GM18526 (cell line): ENCODE measurements around the gene ZDHHC7.

ENCODE experiments used
- POLR2A ChIP-seq: IDR thresholded peaks from 3 replicates; pipeline ENCODE4 v1.6.1; 2011; ENCODE audit not compliant: insufficient read length; ENCODE audit errors: extremely low read depth

Gene ZDHHC7

GRCh38 chr16:85010446-85010930 is 847 bp downstream of the ZDHHC7 start:
- no peak for TF ChIP-seq POLR2A

GRCh38 chr16:85008271-85008670 is 3.1 kb downstream of the ZDHHC7 start:
- no peak for TF ChIP-seq POLR2A

- TF ChIP-seq POLR2A, result no peak
These were observed 3.7 kb downstream of the ZDHHC7 start for GRCh38 chr16:85007496-85008214.

- TF ChIP-seq POLR2A, result no peak
These were observed 4.7 kb downstream of the ZDHHC7 start for GRCh38 chr16:85006639-85007038.

GRCh38 chr16:85005285-85006069 is 5.9 kb downstream of the ZDHHC7 start:
- TF ChIP-seq POLR2A, result no peak

- TF ChIP-seq POLR2A, result no peak
These were observed 6.6 kb downstream of the ZDHHC7 start for GRCh38 chr16:85004587-85005205.

- no peak for TF ChIP-seq POLR2A
These were observed 7.4 kb downstream of the ZDHHC7 start for GRCh38 chr16:85003725-85004586.

- no peak for TF ChIP-seq POLR2A
These were observed 8.3 kb downstream of the ZDHHC7 start for GRCh38 chr16:85003076-85003475.

GRCh38 chr16:85002608-85003007 is 8.7 kb downstream of the ZDHHC7 start:
- TF ChIP-seq POLR2A, result no peak

- TF ChIP-seq POLR2A, result no peak
These were observed 9.2 kb downstream of the ZDHHC7 start for GRCh38 chr16:85002099-85002541.

GRCh38 chr16:84999857-85000480 is 11.4 kb downstream of the ZDHHC7 start:
- no peak for TF ChIP-seq POLR2A

- no peak for TF ChIP-seq POLR2A
These were observed 12.1 kb downstream of the ZDHHC7 start for GRCh38 chr16:84999200-84999599.

GRCh38 chr16:84996365-84996764 is 15.0 kb downstream of the ZDHHC7 start:
- no peak for TF ChIP-seq POLR2A

- no peak for TF ChIP-seq POLR2A
These were observed 15.7 kb downstream of the ZDHHC7 start for GRCh38 chr16:84995663-84996062.

GRCh38 chr16:84993926-84994325 is 17.4 kb downstream of the ZDHHC7 start:
- no peak for TF ChIP-seq POLR2A

GRCh38 chr16:84992717-84993075 is 18.6 kb downstream of the ZDHHC7 start:
- no peak for TF ChIP-seq POLR2A
